K562 (cell line): ENCODE results near the gene HOXB5. TPM values are rescaled to one million over a fixed set of nuclear protein-coding genes. Genes with fewer than 3 reads are reported as not detected.
A peak's percentile ranks its signal among the peaks of the same experiment; 100 is the strongest.

ENCODE experiments used
- ARID2 ChIP-seq: fragments of 450-650 bp; IDR thresholded peaks from 2 replicates; pipeline ENCODE4 v1.6.1; 2017; ENCODE audit warnings: antibody characterized with exemption, mild to moderate bottlenecking
- CBX2 ChIP-seq: fragments of 200-600 bp; sonication (generic); IDR thresholded peaks from one replicate; pipeline ENCODE4 v1.6.1; 2012; ENCODE audit warnings: mild to moderate bottlenecking, low read length, inconsistent platforms; ENCODE audit not compliant: insufficient read depth, poor library complexity, severe bottlenecking
- EGR1 ChIP-seq: fragments of 450-650 bp; conservative IDR thresholded peaks from 2 replicates; pipeline ENCODE4 v1.6.1; 2017; ENCODE audit warnings: mild to moderate bottlenecking
- ESRRA ChIP-seq: fragments of 450-650 bp; IDR thresholded peaks from 2 replicates; pipeline ENCODE4 v1.6.1; 2014; ENCODE audit warnings: low read depth, mild to moderate bottlenecking, moderate library complexity, borderline replicate concordance
- ETV6 ChIP-seq, 3 experiments: fragments of 150-350 bp in 1 of 3; sonication (generic) in 1 of 3; formaldehyde crosslinking in 1 of 3; IDR thresholded peaks; 2 replicates each; pipeline versions ENCODE4 v1.6.1 to v1.8.0; 2014 to 2022; ENCODE audit warnings: borderline replicate concordance in 2 of 3, low read depth in 2 of 3, antibody characterized with exemption in 1 of 3, low read length in 1 of 3, mild to moderate bottlenecking in 1 of 3, missing genetic modification reagents in 1 of 3
- FOSL1 ChIP-seq: fragments of 200-800 bp; sonication (Bioruptor generic); conservative IDR thresholded peaks from 2 replicates; pipeline ENCODE4 v1.6.1; 2016; ENCODE audit warnings: missing genetic modification characterization, missing compliant biosample characterization
- GATAD2A ChIP-seq: fragments of 450-650 bp; IDR thresholded peaks from 2 replicates; pipeline ENCODE4 v1.6.1; 2017
- GTF2F1 ChIP-seq: IDR thresholded peaks from 2 replicates; pipeline ENCODE4 v1.6.1; 2011; ENCODE audit warnings: low read depth, low read length, improper control_type of control experiment
- HES1 ChIP-seq: fragments of 450-650 bp; IDR thresholded peaks from 2 replicates; pipeline ENCODE4 v1.6.1; 2016; ENCODE audit warnings: low read depth, mild to moderate bottlenecking, moderate library complexity
- KAT7 ChIP-seq: sonication (generic); formaldehyde crosslinking; IDR thresholded peaks from 2 replicates; pipeline ENCODE4 v1.8.0; 2022; ENCODE audit warnings: missing genetic modification reagents, mild to moderate bottlenecking, borderline replicate concordance
- KLF10 ChIP-seq: fragments of 250-450 bp; sonication (Bioruptor Pico); IDR thresholded peaks from 2 replicates; pipeline ENCODE4 v1.6.1; 2021; ENCODE audit warnings: matching md5 sums
- SMC3 ChIP-seq: conservative IDR thresholded peaks from 2 replicates; pipeline ENCODE4 v1.6.1; 2011; ENCODE audit warnings: low read depth, low read length, improper control_type of control experiment; ENCODE audit not compliant: insufficient read depth
- SRF ChIP-seq, 2 experiments: fragments of 250-450, 450-650 bp in 1 of 2; sonication (Bioruptor Pico) in 1 of 2; sonication (generic) in 1 of 2; formaldehyde crosslinking; IDR thresholded peaks; 2 replicates each; pipeline versions ENCODE4 v1.5.0 to v1.5.1; 2020 to 2022; ENCODE audit warnings: mild to moderate bottlenecking in 1 of 2, missing genetic modification reagents in 1 of 2
- SRSF3 ChIP-seq: fragments of 200-400 bp; formaldehyde crosslinking; IDR thresholded peaks from 2 replicates; pipeline ENCODE4 v1.6.1; 2016; ENCODE audit warnings: mild to moderate bottlenecking, low read length, moderate library complexity; ENCODE audit not compliant: insufficient read depth
- ZBTB40 ChIP-seq, 2 experiments: fragments of 450-650 bp in 1 of 2; sonication (generic) in 1 of 2; formaldehyde crosslinking in 1 of 2; IDR thresholded peaks; 2 replicates each; pipeline versions ENCODE4 v1.7.1 to v1.9.0; 2016 to 2022; ENCODE audit warnings: inconsistent platforms in 1 of 2, mild to moderate bottlenecking in 1 of 2, missing genetic modification reagents in 1 of 2
- ZNF778 ChIP-seq: fragments of 450-650 bp; formaldehyde crosslinking; IDR thresholded peaks from 2 replicates; pipeline ENCODE4 v1.4.0; 2020; ENCODE audit warnings: mild to moderate bottlenecking, moderate library complexity
- polyA plus RNA-seq, 8 experiments: library from polyadenylated mRNA; depleted of rRNA in 4 of 8; stranded (reverse) in 5 of 8; unstranded in 3 of 8; fragments of >200 nt; fragmentation: Nextera tagmentation in 2 of 8; fragmentation: Illumina TruSeq in 1 of 8; extraction: Ambion mirVana in 2 of 8; extraction: Trizol in 1 of 8; gene quantifications; 2 replicates each; pipeline versions ENCODE4 v1.2.1 to v1.2.3, GENCODE V29; 2011 to 2014; ENCODE audit warnings: inconsistent platforms in 1 of 8, missing spikeins in 1 of 8
- total RNA-seq, 7 experiments: library from RNA; depleted of rRNA in 6 of 7; stranded (reverse); fragments of >200 nt in 6 of 7; fragmentation: Illumina TruSeq in 2 of 7; extraction: Trizol in 2 of 7; gene quantifications; 2 replicates each; pipeline versions ENCODE4 v1.2.1 to v1.2.3, GENCODE V29; 2011 to 2021; ENCODE audit warnings: low replicate concordance in 1 of 7

The HOXB5 gene
- total and polyA plus RNA-seq, 9 of the 15 experiments (the other 6 are each of a cell fraction or from before 2014, with no cell fraction given): 0.24 to 2.7 (median 0.65) TPM

GRCh38 chr17:48636177-48637018 is 42.8 kb upstream of the HOXB5 start (continued):
- TF ChIP-seq ETV6 (IDR thresholded peaks at IDR 0.05; ENCODE audit: borderline replicate concordance in 1 of 2, low read depth in 2 of 2, low read length in 1 of 2): no peak
- no peak for TF ChIP-seq ETV6 (CRISPR knock-in tag; IDR thresholded peaks at IDR 0.05; ENCODE audit: borderline replicate concordance)
- no peak for TF ChIP-seq HES1
- TF ChIP-seq ARID2: peak; percentile 37; the same call in 1 of the 2 replicates
- TF ChIP-seq GATAD2A: no peak
- TF ChIP-seq ESRRA: no peak; the same call in 1 of the 2 replicates
- TF ChIP-seq EGR1: no peak
- TF ChIP-seq ZBTB40 (IDR thresholded peaks at IDR 0.05): no peak; the same call in 1 of the 2 replicates
- no peak for TF ChIP-seq ZBTB40 (CRISPR knock-in tag; IDR thresholded peaks at IDR 0.05)
- no peak for TF ChIP-seq CBX2
- no peak for TF ChIP-seq SRF (CRISPR knock-in tag; IDR thresholded peaks at IDR 0.05)
- no peak for TF ChIP-seq KLF10 (CRISPR knock-in tag)
- 0 out of 2 replicates have a peak, but pooled peaks have one; percentile 25 for TF ChIP-seq FOSL1 (tag)
- TF ChIP-seq ZNF778: no peak
- TF ChIP-seq KAT7 (CRISPR knock-in tag): 0 out of 2 replicates have a peak, but pooled peaks have one; percentile 66
- no peak for TF ChIP-seq GTF2F1
- TF ChIP-seq SMC3: peak; percentile 20; the same call in 1 of the 2 replicates
- TF ChIP-seq SRSF3: no peak
